Endothelial cell of hepatic sinusoid (primary cell): ENCODE measurements around the gene ZNF710.

Experiments
- in situ Hi-C: cut with HindIII; loops from 2 replicates; pipeline ENCODE4 v1.10.0; 2017; ENCODE audit warnings: low sequenced_read_pairs

ZNF710 gene

GRCh38 chr15:90015749-90016148 lies 14.6 kb downstream of the ZNF710 start:
- in situ Hi-C loops, result no loop called here

DNA sequence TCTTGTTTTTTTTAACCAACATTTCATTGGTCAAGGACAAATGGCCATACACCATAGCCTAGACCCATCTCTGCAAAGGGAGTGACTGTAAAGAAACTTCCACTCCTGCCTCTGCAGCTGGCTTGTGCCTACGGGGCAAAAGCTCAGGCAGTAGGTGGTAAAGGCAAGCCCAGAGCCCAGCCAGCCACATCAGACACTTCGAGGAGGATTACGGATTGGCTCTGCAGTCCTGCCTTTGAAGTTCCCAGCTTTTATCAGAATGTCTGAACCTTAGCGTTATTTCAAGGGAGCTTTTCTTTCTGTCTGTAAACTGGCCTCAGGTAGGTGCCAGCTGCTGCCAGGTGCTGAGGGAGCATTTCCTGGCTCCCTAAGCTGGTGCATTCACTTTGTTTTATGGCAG lies 15.6 kb downstream of the ZNF710 start:
- in situ Hi-C loops, result no loop called here

DNA sequence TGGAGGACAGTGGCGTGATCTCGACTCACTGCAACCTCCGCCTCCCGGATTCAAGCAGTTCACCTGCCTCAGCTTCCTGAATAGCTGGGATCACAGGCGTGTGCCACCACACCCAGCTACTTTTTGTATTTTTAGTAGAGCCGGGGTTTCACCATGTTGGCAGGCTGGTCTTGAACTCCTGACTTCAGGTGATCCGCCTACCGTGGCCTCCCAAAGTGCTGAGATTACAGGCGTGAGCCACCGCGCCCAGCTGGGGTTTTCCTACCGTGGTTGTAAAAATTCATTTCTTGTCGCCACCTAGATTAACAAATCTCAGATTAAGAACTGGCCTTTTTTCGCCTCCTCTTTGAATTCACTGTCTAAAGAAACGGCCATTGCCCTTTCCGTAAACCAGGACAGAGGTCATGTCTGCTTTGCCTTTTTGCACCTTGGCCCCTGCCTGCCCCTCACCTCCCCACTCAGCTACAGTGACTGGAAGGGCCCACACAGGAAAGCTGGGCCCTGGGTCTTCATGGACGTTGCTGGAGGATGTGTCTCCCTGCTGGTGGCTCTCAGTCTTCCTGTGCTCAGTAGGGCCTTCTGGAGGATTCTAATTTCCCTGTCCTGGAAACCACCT lies 17.2 kb downstream of the ZNF710 start:
- in situ Hi-C loops, result no loop called here

DNA sequence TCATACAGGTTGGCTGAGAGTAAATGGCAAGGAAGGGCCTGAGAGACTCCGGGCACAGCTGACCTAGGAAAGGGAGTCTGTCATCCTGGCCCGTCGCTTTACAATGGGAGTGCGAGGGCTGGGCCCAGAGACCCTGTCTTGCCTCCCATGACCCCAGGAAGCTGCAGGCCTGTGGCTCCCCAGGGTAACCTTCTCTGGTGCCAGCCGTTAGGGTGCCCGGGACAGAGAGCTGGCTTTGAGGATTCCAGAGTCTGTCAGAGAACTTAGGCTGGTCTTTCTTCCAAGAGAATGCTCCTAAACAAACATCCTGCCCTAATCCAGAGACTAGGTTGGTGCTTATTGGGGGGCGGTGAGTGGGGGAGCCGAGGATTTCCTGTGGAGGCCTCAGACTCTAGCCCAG lies 18.5 kb downstream of the ZNF710 start:
- in situ Hi-C loops, result no loop called here

DNA sequence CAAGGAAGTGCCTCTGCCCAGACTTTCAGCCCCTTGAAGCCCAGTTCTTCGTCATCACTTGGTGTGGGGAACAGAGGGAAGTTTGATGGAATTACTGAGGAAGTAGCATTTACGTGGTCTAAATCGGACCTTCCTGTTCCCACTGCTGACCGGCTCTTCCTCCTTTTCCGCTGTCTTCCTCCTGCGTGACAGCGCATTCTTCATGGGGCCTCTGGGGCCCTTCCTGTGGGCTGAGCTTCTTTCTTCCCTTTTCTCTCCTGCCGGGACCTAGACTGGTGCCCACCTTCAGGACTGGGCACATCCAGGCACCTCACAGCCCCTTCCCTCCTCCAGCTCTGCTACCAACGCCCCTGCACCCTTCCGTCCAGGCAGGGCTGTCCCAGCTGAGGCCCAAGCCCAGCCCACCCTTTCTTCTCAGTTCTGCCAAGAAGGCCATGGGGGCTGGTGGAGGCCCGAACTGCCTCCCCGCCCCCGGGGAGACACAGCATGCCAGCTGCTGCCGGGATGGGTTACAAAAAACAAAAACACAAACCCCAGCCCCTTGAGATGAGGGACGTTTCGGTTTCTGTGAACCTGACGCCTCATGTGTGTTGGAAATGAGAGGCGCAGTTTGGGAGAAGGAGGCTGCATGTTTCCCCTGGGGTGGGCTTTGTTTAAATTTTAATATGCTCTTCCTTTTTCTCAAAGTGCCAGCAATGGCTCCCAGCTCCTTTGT lies 19.1 kb downstream of the ZNF710 start:
- in situ Hi-C loops, result no loop called here

DNA sequence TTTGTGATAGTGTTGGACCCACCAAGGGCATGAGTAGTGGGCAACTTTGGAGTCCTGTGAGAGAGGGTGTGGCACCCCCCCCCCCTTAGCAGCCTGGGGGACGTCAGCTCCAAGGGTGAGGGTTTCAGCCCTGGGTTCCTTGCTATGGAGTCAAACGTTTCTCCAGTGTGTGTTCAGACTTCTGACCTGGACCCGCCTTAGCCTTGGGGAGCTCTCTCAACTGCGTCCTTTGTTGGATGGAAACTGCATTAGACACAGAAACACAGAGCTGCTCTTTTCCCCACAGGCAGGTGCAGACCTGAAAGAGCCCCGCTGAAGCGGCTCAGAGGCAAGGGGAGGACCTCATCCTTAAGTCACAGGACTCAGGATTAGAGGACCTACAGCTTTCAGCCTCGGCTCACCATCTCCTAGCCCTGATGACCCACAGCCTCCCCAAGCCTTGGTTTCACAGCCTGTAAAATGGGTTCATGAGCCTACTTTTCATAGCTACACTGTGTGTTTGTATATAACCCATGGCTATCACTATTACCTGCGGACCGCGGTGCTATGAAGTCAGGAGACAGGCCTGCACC lies 19.9 kb downstream of the ZNF710 start:
- in situ Hi-C loops, result no loop called here

GRCh38 chr15:90022345-90022744 lies 21.2 kb downstream of the ZNF710 start:
- in situ Hi-C loops, result no loop called here

- in situ Hi-C loops, result no loop called here
These were observed 22.0 kb downstream of the ZNF710 start for GRCh38 chr15:90022905-90023700.

DNA sequence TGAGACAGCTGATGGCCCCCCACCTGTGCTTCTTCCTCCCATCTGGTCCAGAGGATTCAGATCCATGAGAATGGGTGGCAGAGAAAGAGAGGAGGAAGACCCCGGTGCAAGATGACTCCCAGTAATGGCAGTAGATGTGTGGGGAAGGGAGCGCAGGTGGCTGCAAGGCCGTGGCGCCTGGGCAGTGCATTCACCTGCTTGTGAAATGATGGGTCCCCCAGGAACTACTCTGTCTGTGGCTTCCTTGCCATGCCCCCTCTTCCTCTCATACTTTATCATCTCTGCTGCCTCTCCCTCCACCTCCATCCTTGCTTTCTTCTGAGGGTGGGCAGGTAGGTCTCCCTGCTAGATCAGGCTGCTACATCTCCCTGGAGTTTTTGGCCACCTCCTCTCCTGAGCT lies 23.3 kb downstream of the ZNF710 start:
- in situ Hi-C loops, result no loop called here

DNA sequence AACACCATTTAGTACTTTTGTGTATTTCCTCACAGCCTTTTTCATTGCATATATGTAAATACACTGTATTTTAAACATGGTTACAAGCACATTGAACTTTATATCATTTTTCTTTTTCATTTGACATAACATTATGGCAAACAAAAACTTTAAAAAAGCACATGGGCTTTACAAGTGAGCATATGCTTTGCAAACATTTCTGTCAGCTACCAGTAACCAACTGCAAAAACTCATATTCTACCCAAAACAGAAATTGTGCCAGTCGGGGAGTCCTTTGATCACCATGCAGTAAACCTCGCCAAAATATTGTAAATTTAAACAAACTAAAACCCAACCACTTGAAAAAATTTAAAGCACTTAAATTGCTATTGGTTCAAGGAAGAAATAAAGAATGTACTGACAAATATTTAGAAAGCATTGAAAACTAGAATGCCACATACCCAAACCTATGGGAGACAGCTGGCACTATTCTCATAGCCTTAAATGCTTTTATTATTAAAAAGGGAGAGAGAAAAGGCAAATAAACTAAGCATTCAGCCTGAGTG lies 24.4 kb downstream of the ZNF710 start:
- in situ Hi-C loops, result no loop called here

- in situ Hi-C loops, result no loop called here
These were observed 27.3 kb downstream of the ZNF710 start for GRCh38 chr15:90028376-90028944.

GRCh38 chr15:90029024-90029423 lies 27.9 kb downstream of the ZNF710 start:
- in situ Hi-C loops, result no loop called here

DNA sequence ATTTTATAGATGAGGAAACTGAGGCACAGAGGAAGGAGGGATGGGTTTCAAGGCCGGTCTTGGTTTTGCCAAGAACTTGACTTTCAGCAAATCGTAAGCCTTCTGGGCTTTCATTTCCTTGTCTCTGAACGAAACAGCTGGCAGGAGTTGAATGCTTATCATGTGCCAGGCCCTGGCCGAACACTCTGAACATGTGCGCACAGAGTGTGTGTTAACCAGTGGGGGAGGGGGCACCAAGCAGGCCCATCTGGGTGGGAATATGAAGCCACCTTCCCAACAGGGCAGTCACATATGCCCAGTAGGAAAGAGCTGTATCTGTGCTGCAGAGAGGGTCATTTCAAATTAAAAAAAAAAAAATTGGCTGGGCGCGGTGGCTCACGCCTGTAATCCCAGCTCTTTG lies 29.3 kb downstream of the ZNF710 start:
- in situ Hi-C loops, result no loop called here

DNA sequence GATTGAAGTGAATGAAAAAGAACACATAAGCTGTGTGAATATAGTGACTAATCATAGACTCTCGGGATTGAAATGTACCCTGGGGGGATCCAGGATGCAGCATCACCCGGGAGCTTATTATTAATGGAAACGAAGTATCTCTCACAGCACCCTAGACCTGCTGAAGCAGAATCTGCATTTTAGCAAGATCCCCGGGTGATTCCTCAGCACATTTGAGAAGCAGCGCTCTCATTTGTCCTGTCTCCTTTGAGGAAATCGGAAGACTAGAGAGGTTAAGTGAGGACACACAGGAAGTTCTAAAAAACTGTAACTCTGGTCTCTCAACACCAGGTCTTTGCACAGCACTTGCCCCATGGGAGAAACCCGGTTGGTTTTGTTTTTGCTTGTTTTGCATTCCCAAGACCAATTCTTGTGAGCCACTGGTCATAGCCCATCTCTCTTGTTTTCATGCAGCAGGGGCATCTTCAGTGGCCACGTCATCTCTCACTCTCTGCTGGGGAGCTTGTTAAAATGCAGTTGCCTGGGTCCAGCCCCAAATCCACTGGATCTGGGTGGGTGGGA lies 30.2 kb downstream of the ZNF710 start:
- in situ Hi-C loops, result no loop called here

DNA sequence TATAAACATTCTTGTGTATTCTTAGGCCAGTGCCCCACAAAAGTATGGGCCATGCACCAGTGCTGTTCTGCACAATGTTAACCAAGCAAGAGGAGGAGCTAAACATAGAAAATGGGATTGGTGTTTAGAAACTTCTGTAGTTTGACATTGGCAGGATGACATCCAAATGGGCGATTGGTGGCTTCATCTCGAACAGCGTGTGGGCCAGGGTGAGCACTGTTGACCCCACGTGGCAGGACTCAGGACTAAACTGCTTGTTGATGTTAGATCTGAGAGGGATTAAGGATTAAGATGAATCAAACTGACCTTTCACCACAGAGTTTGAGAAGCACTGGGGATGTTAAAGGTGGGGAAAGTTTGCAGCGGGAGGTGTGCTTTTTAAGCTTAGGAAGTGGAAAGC lies 31.9 kb downstream of the ZNF710 start:
- in situ Hi-C loops, result no loop called here

DNA sequence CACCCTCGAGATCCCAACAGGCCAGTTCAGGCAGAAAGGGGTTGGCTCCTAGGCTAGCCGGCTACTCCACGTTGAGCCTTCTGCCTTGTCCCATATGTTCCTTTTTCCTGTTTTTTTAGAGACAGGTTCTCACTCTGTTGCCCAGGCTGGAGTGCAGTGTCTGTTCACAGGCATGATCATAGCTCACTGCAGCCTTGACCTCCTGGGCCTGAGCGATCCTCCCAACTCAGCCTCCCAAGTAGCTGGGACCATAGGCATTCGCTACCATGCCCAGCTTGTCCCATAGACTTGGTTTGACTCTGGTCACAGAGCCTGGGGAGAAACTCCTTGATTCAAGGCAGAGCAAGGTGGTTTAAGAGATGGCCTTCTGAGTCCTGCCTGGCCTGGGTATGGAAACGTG lies 32.3 kb downstream of the ZNF710 start:
- in situ Hi-C loops, result no loop called here

DNA sequence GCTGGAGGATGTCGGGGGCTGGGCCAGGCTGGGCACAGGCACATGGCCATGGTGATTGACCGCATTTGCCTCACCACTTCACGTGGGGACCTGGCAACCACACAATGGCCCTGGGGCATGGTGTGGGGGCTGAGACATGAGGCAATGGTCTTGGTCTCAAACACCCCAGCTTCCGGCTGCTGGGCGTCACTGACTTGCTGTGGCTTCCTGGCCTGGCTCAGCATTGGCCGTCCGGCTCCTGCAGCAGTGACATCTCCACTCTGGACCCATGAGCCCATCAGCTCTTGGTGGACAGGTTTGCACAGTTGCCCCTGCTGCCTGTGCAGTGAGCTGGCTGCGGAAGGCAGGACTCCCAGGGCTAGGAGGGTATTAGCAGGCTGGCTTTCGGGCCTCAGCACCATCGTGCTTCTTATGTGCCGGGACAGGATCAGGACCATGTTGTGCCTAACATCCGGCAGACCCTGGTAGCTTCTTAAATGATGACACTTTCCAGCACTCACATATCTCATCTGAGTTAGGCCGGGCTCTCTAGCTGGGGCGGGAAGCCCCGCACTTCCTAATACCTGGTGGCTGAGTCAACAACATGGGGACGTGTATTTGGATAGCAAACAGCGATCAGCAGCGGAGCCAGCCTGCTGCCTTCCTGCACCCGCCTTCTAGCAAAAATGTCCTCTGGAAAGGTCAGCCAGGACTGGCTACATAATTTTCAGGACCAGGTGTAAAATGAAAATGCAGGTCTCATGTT lies 34.1 kb downstream of the ZNF710 start:
- in situ Hi-C loops, result no loop called here

DNA sequence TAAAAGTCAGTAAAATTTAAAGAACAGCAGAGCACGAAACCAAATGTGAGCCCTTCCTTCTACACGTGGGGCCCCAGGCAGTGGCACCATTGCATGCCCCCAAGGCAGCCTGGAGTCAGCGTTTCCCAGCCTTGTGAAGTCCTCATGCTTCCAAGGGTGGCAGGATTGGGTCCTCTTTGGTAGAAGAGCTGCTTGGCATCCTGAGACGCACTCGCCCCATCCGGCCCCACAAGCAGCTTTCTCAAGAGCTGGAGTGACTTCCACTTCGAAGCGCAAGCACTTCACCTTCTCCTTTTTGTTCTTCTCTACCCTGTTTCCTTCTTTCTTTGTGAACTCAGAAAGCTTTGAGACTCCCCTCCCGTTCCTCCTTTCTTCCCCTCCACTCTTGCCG lies 34.7 kb downstream of the ZNF710 start:
- in situ Hi-C loops, result no loop called here

- in situ Hi-C loops, result no loop called here
These were observed 35.2 kb downstream of the ZNF710 start for GRCh38 chr15:90036343-90036742.
